NCI-H2227 treated with DMSO at 0.1 percent for 48 hours (cell line): ENCODE data around the gene CDK16.

Experiments
- DNase-seq: peaks from one replicate; lab custom pipeline; 2025; lab: John Stamatoyannopoulos, UW

CDK16 gene

DNA sequence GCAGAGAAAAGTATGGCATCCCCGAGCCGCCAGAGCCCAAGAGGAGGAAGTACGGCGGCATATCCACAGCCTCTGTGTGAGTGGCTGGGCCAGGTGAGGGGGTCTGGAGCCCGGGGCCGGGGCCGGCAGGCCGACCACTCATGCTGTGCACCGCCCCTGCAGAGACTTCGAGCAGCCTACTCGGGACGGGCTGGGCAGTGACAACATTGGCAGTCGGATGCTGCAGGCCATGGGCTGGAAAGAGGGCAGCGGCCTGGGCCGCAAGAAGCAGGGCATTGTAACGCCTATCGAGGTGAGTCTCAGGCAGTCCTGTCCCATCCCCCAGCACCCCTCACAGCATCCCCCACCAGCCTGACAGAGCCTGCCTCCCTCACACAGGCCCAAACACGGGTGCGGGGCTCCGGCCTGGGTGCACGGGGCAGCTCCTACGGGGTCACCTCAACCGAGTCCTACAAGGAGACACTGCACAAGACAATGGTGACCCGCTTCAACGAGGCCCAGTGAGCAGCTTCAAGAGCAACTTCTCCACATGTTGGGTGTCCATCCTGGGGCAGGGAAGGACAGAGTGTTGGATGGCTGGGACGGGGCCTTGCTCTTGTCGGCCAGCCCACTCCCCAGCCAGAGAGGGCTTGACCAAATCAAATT, 32.3 kb upstream of the CDK16 start:
- DNase-seq = no peak

DNA sequence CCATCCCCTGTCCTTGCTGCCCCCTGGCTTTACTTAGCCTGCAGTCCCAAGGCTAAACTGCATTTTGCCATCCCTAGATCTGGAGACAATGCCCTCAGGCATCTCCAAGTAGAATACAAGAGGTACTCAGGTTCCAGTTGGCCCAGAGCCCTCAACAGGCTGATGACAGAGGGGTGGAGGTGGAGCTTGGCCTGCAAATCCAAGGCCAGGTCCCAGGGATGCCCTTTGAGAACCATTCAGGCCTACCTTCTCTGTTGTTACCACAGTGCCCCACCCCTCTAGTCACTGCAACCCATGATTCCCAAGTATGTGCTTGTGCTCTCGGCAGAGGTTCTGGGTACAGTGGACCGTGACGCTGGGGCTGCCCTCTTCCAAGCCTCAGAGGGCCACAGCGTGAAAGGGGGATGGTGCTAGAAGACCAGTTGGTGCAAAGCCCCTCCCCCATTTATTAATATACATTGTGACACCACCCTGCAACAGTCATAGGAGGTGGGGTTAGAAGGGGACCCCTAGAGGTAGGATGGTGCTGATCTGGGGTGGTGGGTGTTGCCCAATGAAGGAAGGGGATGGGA, 31.3 kb upstream of the CDK16 start:
- DNase-seq = no peak

DNA sequence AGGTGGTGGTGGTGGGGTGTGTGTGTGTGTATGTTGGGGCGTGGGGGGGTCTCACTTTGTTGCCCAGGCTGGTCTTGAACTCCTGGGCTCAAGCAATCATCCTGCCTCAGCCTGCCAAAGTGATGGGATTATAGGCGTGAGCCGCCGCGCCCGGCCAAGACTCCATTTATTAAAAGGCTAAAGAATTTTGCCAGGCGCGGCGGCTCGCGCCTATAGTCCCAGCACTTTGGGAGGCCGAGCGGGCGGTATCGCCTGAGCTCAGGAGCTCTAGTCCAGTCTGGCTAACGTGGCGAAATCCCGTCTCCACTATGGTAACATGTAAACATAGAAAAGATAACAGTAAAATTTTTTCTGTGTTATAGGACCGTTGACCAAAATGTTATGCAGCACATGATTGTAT, 28.6 kb upstream of the CDK16 start:
- DNase-seq = no peak

DNA sequence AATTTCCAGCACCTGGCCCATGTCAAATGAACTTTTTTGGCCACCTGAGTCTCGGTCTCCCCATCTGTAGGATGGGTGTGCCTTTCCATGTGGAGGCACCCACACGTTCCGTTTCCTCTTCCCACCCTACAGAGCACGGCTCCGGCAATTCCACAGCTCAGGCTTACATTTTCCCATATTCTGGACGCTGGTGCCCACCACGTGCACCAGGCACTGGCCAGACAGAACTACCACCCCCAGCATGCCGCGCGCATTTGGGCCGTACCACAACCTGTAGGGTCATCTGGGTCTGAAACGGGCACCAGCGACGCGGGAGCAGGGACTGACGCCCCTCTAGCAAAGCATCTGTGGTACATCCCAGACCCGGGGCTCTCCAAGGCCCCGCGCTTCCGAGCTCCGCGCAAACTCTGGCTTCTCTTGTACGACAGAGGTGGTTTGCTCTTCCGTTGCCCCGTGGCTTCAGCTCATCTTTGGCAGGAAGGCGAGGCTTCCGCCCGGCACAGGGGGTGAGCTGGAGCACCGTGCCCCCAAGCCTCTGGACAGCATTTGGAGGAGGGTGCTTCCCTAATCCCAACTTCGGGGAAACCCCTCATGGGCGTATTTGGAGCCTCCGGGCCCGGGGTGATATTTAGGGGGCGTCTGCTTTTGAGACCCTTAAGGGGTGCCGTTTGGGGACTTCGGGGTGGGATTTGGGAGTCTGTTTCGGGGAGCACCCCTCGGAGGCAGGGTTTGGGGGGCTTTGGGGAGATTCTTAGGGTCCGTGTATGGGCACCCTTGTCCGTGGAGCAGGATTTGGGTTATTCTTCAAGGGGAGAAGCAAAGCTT, 27.8 kb upstream of the CDK16 start:
- DNase-seq = peak; percentile 97

DNA sequence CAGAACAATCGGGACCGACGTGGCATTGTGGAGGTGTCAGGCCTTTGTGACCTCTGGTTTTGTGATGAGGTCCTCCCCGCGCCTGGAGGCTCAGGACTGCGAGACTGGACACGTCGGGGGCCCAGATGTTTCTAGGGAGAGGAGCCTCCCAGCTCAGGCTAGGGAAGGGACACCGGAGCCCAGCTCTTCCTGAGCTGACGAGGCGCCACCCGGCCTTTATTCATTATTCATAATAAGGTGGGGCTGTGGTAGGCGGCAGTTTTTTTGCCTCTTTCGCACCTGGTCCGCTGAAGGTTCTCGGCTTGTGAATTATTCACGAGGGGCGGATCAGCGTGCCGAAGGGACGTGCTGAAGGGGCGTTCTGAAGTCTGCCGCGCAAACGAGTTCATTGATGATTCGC, 27.1 kb upstream of the CDK16 start:
- DNase-seq = peak; percentile 52

DNA sequence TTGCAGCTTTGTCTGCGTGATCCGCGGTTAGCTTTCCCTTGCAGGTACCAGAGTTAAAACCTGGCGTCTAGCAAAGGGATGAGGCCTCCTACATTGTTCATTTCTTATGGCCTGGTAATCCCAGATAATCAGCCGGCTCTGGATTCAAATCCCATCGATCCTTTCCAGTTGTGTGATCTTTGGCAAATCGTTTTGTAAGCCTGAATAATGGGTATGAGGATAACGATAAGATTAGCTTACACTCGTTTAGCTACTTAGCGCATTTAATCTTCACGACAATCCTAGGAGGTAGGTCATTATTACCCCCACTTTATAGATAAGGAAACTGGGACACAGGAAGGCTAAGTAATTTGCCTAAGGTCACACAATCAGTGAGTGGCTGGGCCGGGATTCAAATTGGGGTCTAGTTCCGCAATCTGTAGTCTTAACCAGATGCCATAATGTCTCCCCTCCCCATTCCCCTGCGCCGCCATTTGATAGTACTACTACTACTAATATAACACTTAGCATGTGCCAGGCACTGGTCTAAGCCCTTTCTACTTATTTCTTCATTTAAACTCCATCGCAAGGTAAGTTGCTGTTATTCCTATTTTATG, 26.6 kb upstream of the CDK16 start:
- no peak for DNase-seq

DNA sequence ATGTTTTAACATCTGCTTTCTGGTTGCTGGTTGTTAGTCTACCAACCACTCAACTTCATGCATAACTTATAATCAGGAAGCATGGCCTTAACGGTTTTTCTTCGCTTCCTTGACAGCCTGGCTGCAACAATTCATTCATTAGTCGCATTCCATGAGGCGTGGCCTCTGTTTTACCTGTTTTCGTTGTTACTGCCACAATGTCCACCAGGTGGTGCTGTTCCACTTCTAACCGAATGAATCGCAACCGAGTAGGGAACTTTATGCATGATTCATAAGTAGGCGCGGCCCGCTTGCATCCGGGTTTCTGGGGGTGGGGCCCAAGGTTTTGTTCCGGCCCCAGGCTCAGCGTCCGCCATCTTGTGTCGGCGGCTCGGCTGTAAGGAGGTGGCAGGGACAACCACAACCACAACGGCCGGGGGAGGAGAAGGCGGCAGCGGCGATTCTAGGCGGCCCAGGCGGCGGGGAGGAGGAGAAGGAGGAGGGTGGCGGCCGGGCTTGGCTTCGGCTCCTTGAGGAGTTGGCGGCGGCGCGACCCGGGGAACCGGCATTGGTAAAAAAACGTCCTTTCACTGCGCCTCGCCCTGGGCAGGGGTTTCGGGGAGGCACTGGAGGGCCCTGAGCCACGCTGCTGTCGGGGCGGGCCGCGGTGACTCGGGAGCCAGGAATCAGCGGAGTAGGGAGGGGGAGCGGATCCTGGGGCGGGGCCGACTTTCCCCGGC, 24.8 kb upstream of the CDK16 start, which contains the start of gene UBA1:
UBA1 (plus strand) TSS at position 355 of the 719 bp plus-strand sequence. CDS start 4,974 bp downstream, outside the sequence.
- DNase-seq = peak; percentile 98

GRCh38 chrX:47194194-47194787, 24.2 kb upstream of the CDK16 start:
- DNase-seq = peak; percentile 21

GRCh38 chrX:47196098-47196497, 22.4 kb upstream of the CDK16 start:
- no peak for DNase-seq

DNA sequence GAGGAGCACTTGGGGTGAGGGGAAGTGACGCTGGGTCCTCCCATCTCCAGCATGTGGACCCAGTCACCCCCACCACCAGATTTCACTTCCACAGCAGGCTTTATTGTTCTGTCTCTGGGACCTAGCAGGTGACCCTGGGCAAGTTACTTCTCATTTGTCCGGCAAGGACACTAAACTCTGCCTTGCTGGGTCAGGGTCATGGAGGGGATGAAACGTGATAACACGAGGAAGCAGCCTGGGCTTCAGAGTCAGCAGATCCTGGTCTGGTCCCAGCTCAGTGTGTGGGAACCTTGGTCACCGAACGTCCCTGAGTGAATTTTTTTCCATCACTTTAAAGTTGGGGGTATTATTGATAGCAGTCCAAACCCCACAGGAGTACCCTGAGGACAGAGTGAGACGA, 21.0 kb upstream of the CDK16 start:
- DNase-seq = no peak

- no peak for DNase-seq
These were observed 20.3 kb upstream of the CDK16 start for GRCh38 chrX:47198026-47198686.

DNA sequence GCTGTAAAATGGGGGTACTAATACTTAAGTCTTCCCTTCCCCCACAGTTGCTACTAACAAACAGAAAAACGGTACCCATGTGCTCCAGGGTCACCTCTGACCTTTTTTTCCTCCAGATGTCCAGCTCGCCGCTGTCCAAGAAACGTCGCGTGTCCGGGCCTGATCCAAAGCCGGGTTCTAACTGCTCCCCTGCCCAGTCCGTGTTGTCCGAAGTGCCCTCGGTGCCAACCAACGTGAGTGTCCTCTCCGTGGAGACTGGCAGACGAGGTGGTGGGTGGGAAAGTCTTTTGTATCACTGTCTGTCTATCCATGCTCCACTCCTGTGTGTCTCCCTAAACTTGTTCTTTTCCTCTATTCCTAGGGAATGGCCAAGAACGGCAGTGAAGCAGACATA, 19.8 kb upstream of the CDK16 start:
- no peak for DNase-seq

DNA sequence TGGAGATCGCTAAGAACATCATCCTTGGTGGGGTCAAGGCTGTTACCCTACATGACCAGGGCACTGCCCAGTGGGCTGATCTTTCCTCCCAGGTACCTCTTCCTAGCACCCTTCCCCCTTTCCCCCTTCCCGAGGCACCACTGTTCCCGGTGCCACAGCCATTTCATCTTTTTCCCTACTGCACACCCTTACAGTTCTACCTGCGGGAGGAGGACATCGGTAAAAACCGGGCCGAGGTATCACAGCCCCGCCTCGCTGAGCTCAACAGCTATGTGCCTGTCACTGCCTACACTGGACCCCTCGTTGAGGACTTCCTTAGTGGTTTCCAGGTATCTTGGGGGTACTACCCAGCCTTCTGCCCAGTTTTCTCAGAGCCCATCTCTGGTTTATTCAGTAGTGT, 19.2 kb upstream of the CDK16 start:
- DNase-seq = no peak

GRCh38 chrX:47200385-47201150, 17.9 kb upstream of the CDK16 start:
- DNase-seq = peak; percentile 3

DNA sequence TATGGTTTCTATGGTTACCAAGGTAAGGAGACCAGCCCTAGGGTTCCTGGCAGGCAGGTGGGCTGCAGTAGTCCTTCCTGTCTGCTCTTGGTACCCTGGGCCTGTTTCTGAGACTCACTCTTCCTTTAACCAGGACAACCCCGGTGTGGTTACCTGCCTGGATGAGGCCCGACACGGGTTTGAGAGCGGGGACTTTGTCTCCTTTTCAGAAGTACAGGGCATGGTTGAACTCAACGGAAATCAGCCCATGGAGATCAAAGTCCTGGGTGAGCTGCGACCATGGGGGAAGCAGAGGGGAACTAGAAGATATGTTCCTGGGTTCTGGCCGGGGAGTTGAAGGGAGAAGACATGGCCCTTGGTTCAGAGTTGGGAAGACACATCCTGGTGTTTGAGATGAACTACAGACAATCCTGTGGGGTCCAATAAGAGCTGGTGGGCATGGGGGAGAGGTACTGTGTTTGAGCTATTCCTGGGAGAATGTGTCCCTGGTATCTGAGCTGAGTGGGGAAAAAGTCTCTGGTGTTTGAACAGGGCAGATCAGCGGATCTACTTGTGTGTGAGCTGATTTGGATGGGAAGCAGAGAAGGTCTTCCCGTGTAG, 17.0 kb upstream of the CDK16 start:
- no peak for DNase-seq

- DNase-seq = no peak
These were observed 16.2 kb upstream of the CDK16 start for GRCh38 chrX:47202316-47202715.

DNA sequence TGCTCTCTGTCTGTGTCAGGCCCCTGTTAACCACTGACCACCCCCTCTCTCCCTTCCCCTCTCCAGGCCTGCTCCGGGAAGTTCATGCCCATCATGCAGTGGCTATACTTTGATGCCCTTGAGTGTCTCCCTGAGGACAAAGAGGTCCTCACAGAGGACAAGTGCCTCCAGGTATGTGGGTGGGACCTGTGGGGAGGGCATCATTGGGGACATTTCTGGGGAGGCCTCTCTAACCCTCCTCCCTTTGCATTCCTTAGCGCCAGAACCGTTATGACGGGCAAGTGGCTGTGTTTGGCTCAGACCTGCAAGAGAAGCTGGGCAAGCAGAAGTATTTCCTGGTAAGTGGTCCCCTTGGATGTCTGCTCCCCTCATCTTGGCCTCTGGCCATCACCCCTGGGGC, 15.6 kb upstream of the CDK16 start:
- no peak for DNase-seq

GRCh38 chrX:47204970-47205369, 13.5 kb upstream of the CDK16 start:
- DNase-seq = no peak

GRCh38 chrX:47206316-47206715, 12.2 kb upstream of the CDK16 start:
- no peak for DNase-seq

GRCh38 chrX:47208108-47208507, 10.4 kb upstream of the CDK16 start:
- DNase-seq = no peak
